Karpas-422 (cell line): Measurements from ENCODE around the gene LRRC4C. TPM values are rescaled to one million over a fixed set of nuclear protein-coding genes. Genes with fewer than 3 reads are reported as not detected.
"Not testable (repeated sequence)": the region's sequence is repeated elsewhere in the genome, so short reads cannot be mapped to it uniquely, and the experiment has no call there.

Source experiments
- DNase-seq: peaks from one replicate; pipeline ENCODE4 v3.0.0-alpha.2; 2015
- H2AFZ ChIP-seq: fragments of 200-600 bp; sonication (generic); 2 replicates; pipeline ENCODE4 v1.6.1; 2014; ENCODE audit warnings: antibody characterized with exemption, low read length, mixed read lengths
- H3K27ac ChIP-seq: fragments of 200-600 bp; sonication (generic); 2 replicates; pipeline ENCODE4 v1.5.1; 2014; ENCODE audit warnings: mild to moderate bottlenecking, low read length, moderate library complexity
- H3K27me3 ChIP-seq: fragments of 200-600 bp; sonication (generic); 2 replicates; pipeline ENCODE4 v1.6.1; 2014; ENCODE audit warnings: low read length, mixed read lengths
- H3K36me3 ChIP-seq: fragments of 200-600 bp; sonication (generic); 2 replicates; pipeline ENCODE4 v1.6.1; 2014; ENCODE audit warnings: low read length, mixed read lengths; ENCODE audit not compliant: insufficient read depth
- H3K4me1 ChIP-seq: fragments of 200-600 bp; sonication (generic); 2 replicates; pipeline ENCODE4 v1.6.1; 2014; ENCODE audit warnings: mild to moderate bottlenecking, low read length, mixed read lengths
- H3K4me2 ChIP-seq: fragments of 200-600 bp; sonication (generic); 2 replicates; pipeline ENCODE4 v1.6.1; 2014; ENCODE audit warnings: low read length, low read depth, mild to moderate bottlenecking; ENCODE audit not compliant: poor library complexity, severe bottlenecking
- H3K4me3 ChIP-seq: fragments of 200-600 bp; sonication (generic); 2 replicates; pipeline ENCODE4 v1.5.1; 2014; ENCODE audit warnings: mild to moderate bottlenecking, antibody characterized with exemption, low read length, mixed read lengths
- H3K79me2 ChIP-seq: fragments of 200-600 bp; sonication (generic); 2 replicates; pipeline ENCODE4 v1.6.1; 2014; ENCODE audit warnings: mild to moderate bottlenecking, low read length, mixed read lengths
- H3K9ac ChIP-seq: fragments of 200-600 bp; sonication (generic); 2 replicates; pipeline ENCODE4 v1.6.0; 2014; ENCODE audit warnings: low read length
- H3K9me2 ChIP-seq: fragments of 200-600 bp; sonication (generic), shearing (Covaris generic); replicated peaks from 2 replicates; pipeline ENCODE4 v1.6.0; 2014; ENCODE audit warnings: mild to moderate bottlenecking, low read length, moderate library complexity; ENCODE audit not compliant: insufficient read depth
- H3K9me3 ChIP-seq: fragments of 300-700, 200-600 bp; sonication (generic); 2 replicates; pipeline ENCODE4 v1.6.1; 2014; ENCODE audit warnings: low read length, mixed read lengths
- H4K20me1 ChIP-seq: fragments of 200-600 bp; sonication (generic); 2 replicates; pipeline ENCODE4 v1.6.1; 2014; ENCODE audit warnings: mild to moderate bottlenecking, antibody characterized with exemption, low read length, low read depth; ENCODE audit not compliant: insufficient read depth
- total RNA-seq: library from RNA; depleted of rRNA; stranded (reverse); fragments of >200 nt; shearing (Covaris generic); gene quantifications from 2 replicates; pipeline ENCODE4 v1.2.3, GENCODE V29; 2014; ENCODE audit warnings: low replicate concordance

The LRRC4C gene
- total RNA-seq, 1 experiment from 2014 or later, result not detected

DNA sequence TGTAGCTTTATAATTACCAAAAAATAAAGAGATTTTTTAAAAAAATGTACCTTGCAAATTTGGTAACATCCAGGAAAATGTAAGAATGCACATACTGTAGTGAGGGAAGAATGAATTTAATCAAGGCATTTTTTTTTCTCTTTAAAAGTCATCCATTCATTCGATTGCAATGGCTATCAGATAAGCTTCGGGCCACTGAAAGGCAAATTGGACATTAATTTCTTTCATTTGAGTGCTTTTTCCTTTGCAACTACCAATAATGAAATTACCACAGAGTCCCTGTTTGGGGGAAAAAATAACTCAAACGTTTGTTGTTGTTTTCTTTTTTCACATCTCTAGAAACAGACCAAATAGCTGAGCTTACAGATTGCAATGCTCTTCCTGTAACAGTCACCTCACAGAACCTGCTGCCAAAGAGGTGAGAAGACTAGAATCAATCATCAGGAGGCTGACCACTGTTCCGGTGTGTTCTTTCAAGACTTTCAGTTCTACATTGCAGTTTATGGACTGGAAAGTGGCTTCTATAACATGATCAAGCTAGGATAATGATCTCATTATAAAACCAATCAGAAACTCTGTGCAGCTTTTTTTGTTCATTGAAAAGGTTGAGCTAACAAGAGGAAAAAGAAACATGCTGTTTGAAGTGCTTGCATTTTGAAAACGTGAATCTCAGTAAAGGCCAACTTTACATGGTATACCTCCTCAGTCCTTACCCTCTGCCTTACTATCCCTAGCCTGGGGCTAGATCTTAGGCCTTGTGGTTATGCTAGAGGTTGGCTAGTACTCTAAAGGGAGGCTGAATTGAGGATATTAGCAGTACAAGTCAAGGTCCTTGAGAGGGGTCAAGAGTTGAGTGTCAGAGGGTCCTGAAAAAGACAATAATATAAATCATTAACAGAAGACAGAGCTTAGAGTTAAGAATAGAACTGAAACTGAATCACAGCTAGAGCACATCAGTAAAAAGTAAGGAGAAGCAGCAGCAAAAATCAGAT, 1276.1 kb downstream of the LRRC4C start:
- H3K9me2 ChIP-seq, result no peaks in the 10 kb centered on the region
- no peak for DNase-seq
- H3K27ac ChIP-seq, result no peak overlapping the region
- H3K36me3 ChIP-seq, result no peaks in the 10 kb centered on the region
- H3K4me2 ChIP-seq, result no peak overlapping the region
- peaks cover 2% of the 10 kb centered on the region; the same call in 1 of the 2 replicates for H3K9me3 ChIP-seq
- H4K20me1 ChIP-seq, result no peaks in the 10 kb centered on the region
- H3K4me3 ChIP-seq, result no peak overlapping the region
- H3K9ac ChIP-seq, result no peak overlapping the region
- H3K4me1 ChIP-seq, result no peaks in the 10 kb centered on the region
- H3K27me3 ChIP-seq, result no peaks in the 10 kb centered on the region
- H2AFZ ChIP-seq, result no peak overlapping the region
- H3K79me2 ChIP-seq, result no peaks in the 10 kb centered on the region

DNA sequence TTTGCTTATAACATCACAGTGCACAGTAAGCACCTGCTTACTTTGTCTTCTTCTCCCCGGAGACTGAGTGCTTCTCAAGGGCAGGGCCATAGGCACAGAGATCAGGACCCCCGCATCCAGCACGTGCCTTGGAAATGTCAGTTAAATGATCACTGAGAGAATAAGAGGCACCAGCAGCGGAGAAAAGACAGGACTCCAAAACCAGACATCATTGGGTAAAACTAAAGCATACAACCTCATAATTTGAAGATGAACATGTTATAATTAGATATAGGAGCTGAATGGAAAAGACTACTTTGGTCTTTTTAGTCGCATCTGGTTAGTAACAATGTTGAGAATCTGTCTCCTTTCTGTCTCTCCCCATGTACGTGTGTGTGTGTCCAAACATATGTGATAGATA, 1279.9 kb downstream of the LRRC4C start:
- DNase-seq, result no peak
- H3K4me3 ChIP-seq, result no peak overlapping the region
- no peak overlapping the region for H2AFZ ChIP-seq
- no peaks in the 10 kb centered on the region for H3K79me2 ChIP-seq
- no peak overlapping the region for H3K4me2 ChIP-seq
- H3K9me2 ChIP-seq, result no peaks in the 10 kb centered on the region
- no peaks in the 10 kb centered on the region for H3K27me3 ChIP-seq
- no peaks in the 10 kb centered on the region for H3K4me1 ChIP-seq
- no peak overlapping the region for H3K9ac ChIP-seq
- H3K36me3 ChIP-seq, result no peaks in the 10 kb centered on the region
- H3K27ac ChIP-seq, result no peak overlapping the region
- H4K20me1 ChIP-seq, result no peaks in the 10 kb centered on the region
- peaks cover 9% of the 10 kb centered on the region for H3K9me3 ChIP-seq

GRCh38 chr11:40178470-40178869, 1281.0 kb downstream of the LRRC4C start:
- no peak for DNase-seq
- Histone ChIP-seq H3K79me2 (no peaks in the 10 kb centered on the region), H2AFZ (no peak overlapping the region), H3K9ac (no peak overlapping the region), H3K4me2 (no peak overlapping the region), H3K4me3 (no peak overlapping the region), H3K36me3 (no peaks in the 10 kb centered on the region), H3K9me2 (no peaks in the 10 kb centered on the region), H3K4me1 (no peaks in the 10 kb centered on the region), H3K27me3 (no peaks in the 10 kb centered on the region), H3K27ac (no peak overlapping the region), H4K20me1 (no peaks in the 10 kb centered on the region), H3K9me3 (peaks cover 11% of the 10 kb centered on the region)

- H3K9me3 ChIP-seq, result peaks cover 22% of the 10 kb centered on the region
- no peak overlapping the region for H2AFZ ChIP-seq
These were observed 1283.5 kb downstream of the LRRC4C start for GRCh38 chr11:40175980-40176379.

GRCh38 chr11:40170078-40170477, 1289.4 kb downstream of the LRRC4C start:
- no peak overlapping the region for H3K4me3 ChIP-seq
- no peaks in the 10 kb centered on the region for H3K79me2 ChIP-seq
- no peak for DNase-seq
- H3K4me1 ChIP-seq, result no peaks in the 10 kb centered on the region
- no peak overlapping the region for H3K4me2 ChIP-seq
- H3K27me3 ChIP-seq, result no peaks in the 10 kb centered on the region
- H3K9me2 ChIP-seq, result no peaks in the 10 kb centered on the region
- no peaks in the 10 kb centered on the region for H4K20me1 ChIP-seq
- H3K27ac ChIP-seq, result no peak overlapping the region
- no peak overlapping the region for H2AFZ ChIP-seq
- H3K36me3 ChIP-seq, result no peaks in the 10 kb centered on the region
- peaks cover 25% of the 10 kb centered on the region for H3K9me3 ChIP-seq
- no peak overlapping the region for H3K9ac ChIP-seq

More at GRCh38 chr11:40175980-40176379, 1283.5 kb downstream of the LRRC4C start:
- H3K36me3 ChIP-seq, result no peaks in the 10 kb centered on the region
- no peak for DNase-seq
- no peaks in the 10 kb centered on the region for H4K20me1 ChIP-seq
- no peak overlapping the region for H3K4me3 ChIP-seq
- no peak overlapping the region for H3K4me2 ChIP-seq
- H3K27ac ChIP-seq, result no peak overlapping the region
- no peaks in the 10 kb centered on the region for H3K4me1 ChIP-seq
- H3K79me2 ChIP-seq, result no peaks in the 10 kb centered on the region
- no peak overlapping the region for H3K9ac ChIP-seq
- H3K9me2 ChIP-seq, result no peaks in the 10 kb centered on the region
- H3K27me3 ChIP-seq, result no peaks in the 10 kb centered on the region

DNA sequence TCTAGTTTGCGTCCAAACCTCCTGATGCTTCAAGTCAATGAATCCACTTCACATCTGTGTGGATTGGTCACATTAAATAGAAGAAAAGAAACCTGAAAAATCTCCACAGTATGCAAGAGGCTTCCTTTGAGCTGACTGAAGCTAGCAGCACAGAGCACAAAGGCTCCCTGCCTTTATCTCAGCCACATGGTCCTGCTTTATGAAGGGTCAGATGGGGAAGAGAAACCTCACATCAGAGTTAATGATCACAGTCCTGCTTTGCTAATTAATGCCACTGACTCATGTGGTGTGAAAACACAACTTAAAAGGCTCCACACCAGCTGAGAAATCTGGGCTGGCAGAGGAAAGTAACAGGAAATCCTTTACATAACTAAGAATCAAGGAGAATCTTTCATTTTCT, 1291.0 kb downstream of the LRRC4C start:
- no peaks in the 10 kb centered on the region for H3K9me2 ChIP-seq
- H2AFZ ChIP-seq, result no peak overlapping the region
- DNase-seq, result no peak
- no peaks in the 10 kb centered on the region for H3K27me3 ChIP-seq
- H3K4me3 ChIP-seq, result no peak overlapping the region
- no peaks in the 10 kb centered on the region for H3K36me3 ChIP-seq
- no peaks in the 10 kb centered on the region for H4K20me1 ChIP-seq
- no peak overlapping the region for H3K4me2 ChIP-seq
- no peak overlapping the region for H3K9ac ChIP-seq
- H3K79me2 ChIP-seq, result no peaks in the 10 kb centered on the region
- peaks cover 31% of the 10 kb centered on the region for H3K9me3 ChIP-seq
- H3K4me1 ChIP-seq, result no peaks in the 10 kb centered on the region
- H3K27ac ChIP-seq, result no peak overlapping the region

GRCh38 chr11:40167805-40168204, 1291.6 kb downstream of the LRRC4C start:
- DNase-seq, H3K27me3 ChIP-seq, H3K36me3 ChIP-seq, H4K20me1 ChIP-seq, H3K4me3 ChIP-seq, H3K4me1 ChIP-seq, H3K27ac ChIP-seq, H3K9ac ChIP-seq, H3K9me2 ChIP-seq, H2AFZ ChIP-seq, H3K79me2 ChIP-seq, H3K4me2 ChIP-seq: not testable (repeated sequence)
- peaks cover 33% of the 10 kb centered on the region for H3K9me3 ChIP-seq

- no peaks in the 10 kb centered on the region for H4K20me1 ChIP-seq
- H3K9ac ChIP-seq, result no peak overlapping the region
- no peaks in the 10 kb centered on the region for H3K79me2 ChIP-seq
- no peaks in the 10 kb centered on the region for H3K27me3 ChIP-seq
- H3K27ac ChIP-seq, result no peak overlapping the region
- no peak for DNase-seq
- peaks cover 33% of the 10 kb centered on the region for H3K9me3 ChIP-seq
- no peaks in the 10 kb centered on the region for H3K9me2 ChIP-seq
- no peak overlapping the region for H3K4me3 ChIP-seq
- no peaks in the 10 kb centered on the region for H3K36me3 ChIP-seq
- H3K4me2 ChIP-seq, result no peak overlapping the region
- H3K4me1 ChIP-seq, result no peaks in the 10 kb centered on the region
- no peak overlapping the region for H2AFZ ChIP-seq
These were observed 1292.6 kb downstream of the LRRC4C start for GRCh38 chr11:40166892-40167291.
